ENCODE results near the gene TTLL10. TPM values are rescaled to one million over a fixed set of nuclear protein-coding genes. Genes with fewer than 3 reads are reported as not detected.

Gene TTLL10
- total RNA-seq, 4 donors from 2014 or later: 0.19 to 0.44 TPM; not detected in 2

DNA sequence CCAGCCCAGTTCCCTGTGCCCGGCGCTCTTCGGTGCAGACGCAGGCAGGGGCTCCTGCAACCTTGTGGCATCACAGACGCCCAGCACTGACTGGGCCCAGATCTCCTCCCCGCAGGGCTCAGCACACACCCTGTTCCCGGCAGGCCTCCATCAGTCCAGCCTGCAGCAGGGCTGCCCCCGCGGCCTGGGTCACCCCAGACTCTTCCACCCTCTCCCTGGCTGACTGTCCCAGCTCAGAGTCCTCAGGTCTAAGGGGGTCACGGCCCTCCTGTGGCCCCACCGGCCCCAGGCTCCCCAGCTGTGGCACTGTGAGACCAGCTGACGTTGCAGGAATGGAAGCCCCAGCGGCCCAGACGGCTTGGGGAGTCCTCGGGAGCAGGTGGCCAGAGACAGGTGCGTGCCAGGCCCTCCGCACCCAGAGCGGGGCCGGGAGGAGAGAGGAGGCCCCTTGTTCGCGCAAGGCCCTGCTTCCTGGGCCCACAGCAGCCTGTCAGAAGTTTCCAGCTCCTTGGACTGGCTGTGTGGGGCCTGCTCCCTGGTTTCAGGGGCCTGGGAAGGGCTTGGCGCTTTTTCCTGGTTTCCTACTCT is 62.6 kb downstream of the TTLL10 start:
- Histone ChIP-seq H3K36me3 (peaks cover 0 to 18% (median 0%) of the 10 kb centered on the region in 3 donors), H3K4me1 (peaks cover 17 to 66% (median 35%) of the 10 kb centered on the region in 3 donors), H3K9me3 (no peaks in the 10 kb centered on the region), H3K4me3 (no peak overlapping the region), H3K27ac (no peak overlapping the region), H3K27me3 (peaks cover 0 to 49% (median 11%) of the 10 kb centered on the region in 4 donors)
- TF ChIP-seq, protein P1, sequence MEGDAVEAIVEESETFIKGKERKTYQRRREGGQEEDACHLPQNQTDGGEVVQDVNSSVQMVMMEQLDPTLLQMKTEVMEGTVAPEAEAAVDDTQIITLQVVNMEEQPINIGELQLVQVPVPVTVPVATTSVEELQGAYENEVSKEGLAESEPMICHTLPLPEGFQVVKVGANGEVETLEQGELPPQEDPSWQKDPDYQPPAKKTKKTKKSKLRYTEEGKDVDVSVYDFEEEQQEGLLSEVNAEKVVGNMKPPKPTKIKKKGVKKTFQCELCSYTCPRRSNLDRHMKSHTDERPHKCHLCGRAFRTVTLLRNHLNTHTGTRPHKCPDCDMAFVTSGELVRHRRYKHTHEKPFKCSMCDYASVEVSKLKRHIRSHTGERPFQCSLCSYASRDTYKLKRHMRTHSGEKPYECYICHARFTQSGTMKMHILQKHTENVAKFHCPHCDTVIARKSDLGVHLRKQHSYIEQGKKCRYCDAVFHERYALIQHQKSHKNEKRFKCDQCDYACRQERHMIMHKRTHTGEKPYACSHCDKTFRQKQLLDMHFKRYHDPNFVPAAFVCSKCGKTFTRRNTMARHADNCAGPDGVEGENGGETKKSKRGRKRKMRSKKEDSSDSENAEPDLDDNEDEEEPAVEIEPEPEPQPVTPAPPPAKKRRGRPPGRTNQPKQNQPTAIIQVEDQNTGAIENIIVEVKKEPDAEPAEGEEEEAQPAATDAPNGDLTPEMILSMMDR (IDR thresholded peaks at IDR 0.05): no peak
- no peak for TF ChIP-seq POLR2A (IDR thresholded peaks at IDR 0.05)
- DNase-seq: no peak
- intact Hi-C loops (cut with DNase I): no loop called here
- WGBS, 2 donors: 70 to 82% methylated on average over 2 of the region's 22 CpGs

DNA sequence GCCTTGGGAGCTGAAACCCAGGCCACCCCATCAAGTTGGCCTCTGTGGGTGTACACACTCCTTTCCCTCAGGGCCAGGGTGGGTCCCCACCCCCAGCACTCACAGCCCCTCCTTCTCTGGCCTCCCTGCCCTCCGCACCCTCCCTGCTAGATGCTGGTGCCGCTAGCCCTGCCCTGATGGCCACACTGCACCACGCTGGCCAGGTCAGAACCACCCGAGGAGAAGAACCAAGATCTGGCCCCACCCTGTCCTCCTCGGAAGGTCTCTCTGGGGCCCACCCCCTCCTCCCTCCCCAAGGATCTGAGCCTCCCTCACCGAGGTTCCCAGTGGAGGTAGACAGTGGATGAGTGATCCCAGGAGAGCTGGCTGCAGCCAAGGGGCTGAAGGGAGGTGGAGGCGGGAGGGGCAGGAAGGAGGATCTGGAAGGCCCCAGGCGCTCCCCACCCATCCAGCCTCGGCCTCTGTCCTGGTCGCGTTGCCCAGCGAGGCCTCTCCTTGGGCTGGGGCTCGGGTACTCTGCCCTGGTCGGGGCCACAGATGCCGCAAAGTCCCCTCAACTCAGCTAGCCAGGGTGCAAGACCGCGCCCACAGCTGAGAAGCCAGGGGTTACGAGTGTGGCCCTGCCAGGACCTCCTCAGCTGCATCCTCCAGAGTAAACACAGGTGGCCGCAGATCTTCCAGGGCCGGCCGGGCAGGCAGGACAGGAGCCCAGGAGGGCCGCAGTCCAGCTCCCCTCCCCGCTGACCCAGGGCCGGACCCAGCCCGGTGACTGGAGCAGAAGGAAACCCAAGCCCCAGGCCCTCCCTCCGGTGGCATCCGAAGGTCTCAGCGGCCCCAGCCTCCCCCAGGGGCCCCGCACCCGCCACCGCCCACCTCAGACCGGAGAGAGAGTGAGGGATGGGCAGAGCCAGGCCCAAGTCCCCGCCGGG is 63.5 kb downstream of the TTLL10 start:
- Histone ChIP-seq H3K9me3 (no peaks in the 10 kb centered on the region), H3K27me3 (peaks cover 0 to 51% (median 11%) of the 10 kb centered on the region in 4 donors), H3K4me3 (no peak overlapping the region), H3K4me1 (peaks cover 17 to 66% (median 37%) of the 10 kb centered on the region in 3 donors), H3K27ac (no peak overlapping the region), H3K36me3 (peaks cover 0 to 18% (median 0%) of the 10 kb centered on the region in 3 donors)
- intact Hi-C loops (cut with DNase I): no loop called here
- TF ChIP-seq, protein P1 (IDR thresholded peaks at IDR 0.05): no peak
- TF ChIP-seq POLR2A (IDR thresholded peaks at IDR 0.05): no peak
- 35 to 50% methylated on average over 2 to 4 of the region's 34 CpGs for WGBS, 2 donors
- no peak for DNase-seq

GRCh38 chr1:1237874-1238701 is 64.4 kb downstream of the TTLL10 start:
- no peak for DNase-seq
- Histone ChIP-seq H3K27me3 (peaks cover 0 to 52% (median 11%) of the 10 kb centered on the region in 4 donors), H3K27ac (no peak overlapping the region), H3K4me1 (peaks cover 9 to 59% (median 33%) of the 10 kb centered on the region in 3 donors), H3K9me3 (no peaks in the 10 kb centered on the region), H3K36me3 (peaks cover 0 to 18% (median 0%) of the 10 kb centered on the region in 3 donors), H3K4me3 (no peak overlapping the region)
- WGBS, 2 donors: no CpG with 5 or more reads among the region's 48 CpGs
- intact Hi-C loops (cut with DNase I): no loop called here
- TF ChIP-seq, protein P1 (IDR thresholded peaks at IDR 0.05): no peak
- TF ChIP-seq POLR2A (IDR thresholded peaks at IDR 0.05): no peak

GRCh38 chr1:1238702-1239178 is 65.1 kb downstream of the TTLL10 start:
- H3K36me3 ChIP-seq: peaks cover 0 to 17% (median 0%) of the 10 kb centered on the region in 3 donors
- H3K27me3 ChIP-seq: peaks cover 0 to 58% (median 11%) of the 10 kb centered on the region in 4 donors
- no peak for TF ChIP-seq POLR2A (IDR thresholded peaks at IDR 0.05)
- TF ChIP-seq, protein P1 (IDR thresholded peaks at IDR 0.05): no peak
- 60 to 100% methylated on average over 1 of the region's 19 CpGs for WGBS, 2 donors
- H3K9me3 ChIP-seq: no peaks in the 10 kb centered on the region
- H3K27ac ChIP-seq: no peak overlapping the region
- no peak for DNase-seq
- H3K4me3 ChIP-seq: no peak overlapping the region
- intact Hi-C loops (cut with DNase I): no loop called here
- H3K4me1 ChIP-seq: peaks cover 7 to 52% (median 32%) of the 10 kb centered on the region in 3 donors

Measured in esophagus squamous epithelium (tissue), 5 donors.